ENCODE data around the gene GJD3.
"Not testable (repeated sequence)": the region's sequence is repeated elsewhere in the genome, so short reads cannot be mapped to it uniquely, and the experiment has no call there.

DNA sequence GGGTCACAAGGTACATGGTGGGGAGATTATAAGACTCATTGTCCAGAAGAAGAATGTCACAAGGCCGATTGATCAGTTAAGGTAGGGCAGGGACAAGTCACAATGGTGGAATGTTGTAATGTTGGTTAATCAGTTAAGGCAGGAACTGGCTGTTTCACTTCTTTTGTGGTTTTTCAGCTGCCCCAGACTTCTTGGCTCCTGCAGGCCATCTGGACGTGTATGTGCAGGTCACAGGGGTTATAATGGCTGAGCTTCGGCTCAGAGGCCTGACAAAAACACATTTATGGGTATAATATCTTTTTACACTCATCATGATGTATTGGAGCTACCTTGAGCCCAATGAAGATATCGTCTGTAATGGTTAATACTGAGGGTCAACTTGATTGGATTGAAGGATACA lies 8.1 kb upstream of the GJD3 start:
- TF ChIP-seq, protein P1, sequence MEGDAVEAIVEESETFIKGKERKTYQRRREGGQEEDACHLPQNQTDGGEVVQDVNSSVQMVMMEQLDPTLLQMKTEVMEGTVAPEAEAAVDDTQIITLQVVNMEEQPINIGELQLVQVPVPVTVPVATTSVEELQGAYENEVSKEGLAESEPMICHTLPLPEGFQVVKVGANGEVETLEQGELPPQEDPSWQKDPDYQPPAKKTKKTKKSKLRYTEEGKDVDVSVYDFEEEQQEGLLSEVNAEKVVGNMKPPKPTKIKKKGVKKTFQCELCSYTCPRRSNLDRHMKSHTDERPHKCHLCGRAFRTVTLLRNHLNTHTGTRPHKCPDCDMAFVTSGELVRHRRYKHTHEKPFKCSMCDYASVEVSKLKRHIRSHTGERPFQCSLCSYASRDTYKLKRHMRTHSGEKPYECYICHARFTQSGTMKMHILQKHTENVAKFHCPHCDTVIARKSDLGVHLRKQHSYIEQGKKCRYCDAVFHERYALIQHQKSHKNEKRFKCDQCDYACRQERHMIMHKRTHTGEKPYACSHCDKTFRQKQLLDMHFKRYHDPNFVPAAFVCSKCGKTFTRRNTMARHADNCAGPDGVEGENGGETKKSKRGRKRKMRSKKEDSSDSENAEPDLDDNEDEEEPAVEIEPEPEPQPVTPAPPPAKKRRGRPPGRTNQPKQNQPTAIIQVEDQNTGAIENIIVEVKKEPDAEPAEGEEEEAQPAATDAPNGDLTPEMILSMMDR (IDR thresholded peaks at IDR 0.05), result not testable (repeated sequence)
- TF ChIP-seq POLR2A (IDR thresholded peaks at IDR 0.05), result not testable (repeated sequence)

Measured in thyroid gland (tissue), 4 donors.